Measurements from ENCODE around the gene USP30.

Gene USP30

GRCh38 chr12:109089683-109090082, 37.3 kb downstream of the USP30 start:
- no peak for TF ChIP-seq CTCF (IDR thresholded peaks at IDR 0.05)
- H3K36me3 Mint-ChIP-seq (ENCODE audit: low read depth), result peaks cover 51% of the 10 kb centered on the region
- H3K9me3 Mint-ChIP-seq, result peaks cover 9% of the 10 kb centered on the region
- DNase-seq, result no peak
- H3K27ac Mint-ChIP-seq, result no peak overlapping the region
- no peak overlapping the region for H3K4me3 Mint-ChIP-seq
- no peaks in the 10 kb centered on the region for H3K27me3 Mint-ChIP-seq (ENCODE audit: low read depth, poor library complexity)
- H3K4me1 Mint-ChIP-seq, result peaks cover 28% of the 10 kb centered on the region

GRCh38 chr12:109092497-109093021, 40.2 kb downstream of the USP30 start:
- Mint-ChIP-seq H3K27ac (no peak overlapping the region), H3K4me1 (peaks cover 41% of the 10 kb centered on the region), H3K9me3 (peaks cover 9% of the 10 kb centered on the region), H3K27me3 (ENCODE audit: low read depth, poor library complexity) (no peaks in the 10 kb centered on the region), H3K36me3 (ENCODE audit: low read depth) (peaks cover 39% of the 10 kb centered on the region), H3K4me3 (peak overlapping the region; percentile 77)
- TF ChIP-seq CTCF (IDR thresholded peaks at IDR 0.05), result no peak
- no peak for DNase-seq

DNA sequence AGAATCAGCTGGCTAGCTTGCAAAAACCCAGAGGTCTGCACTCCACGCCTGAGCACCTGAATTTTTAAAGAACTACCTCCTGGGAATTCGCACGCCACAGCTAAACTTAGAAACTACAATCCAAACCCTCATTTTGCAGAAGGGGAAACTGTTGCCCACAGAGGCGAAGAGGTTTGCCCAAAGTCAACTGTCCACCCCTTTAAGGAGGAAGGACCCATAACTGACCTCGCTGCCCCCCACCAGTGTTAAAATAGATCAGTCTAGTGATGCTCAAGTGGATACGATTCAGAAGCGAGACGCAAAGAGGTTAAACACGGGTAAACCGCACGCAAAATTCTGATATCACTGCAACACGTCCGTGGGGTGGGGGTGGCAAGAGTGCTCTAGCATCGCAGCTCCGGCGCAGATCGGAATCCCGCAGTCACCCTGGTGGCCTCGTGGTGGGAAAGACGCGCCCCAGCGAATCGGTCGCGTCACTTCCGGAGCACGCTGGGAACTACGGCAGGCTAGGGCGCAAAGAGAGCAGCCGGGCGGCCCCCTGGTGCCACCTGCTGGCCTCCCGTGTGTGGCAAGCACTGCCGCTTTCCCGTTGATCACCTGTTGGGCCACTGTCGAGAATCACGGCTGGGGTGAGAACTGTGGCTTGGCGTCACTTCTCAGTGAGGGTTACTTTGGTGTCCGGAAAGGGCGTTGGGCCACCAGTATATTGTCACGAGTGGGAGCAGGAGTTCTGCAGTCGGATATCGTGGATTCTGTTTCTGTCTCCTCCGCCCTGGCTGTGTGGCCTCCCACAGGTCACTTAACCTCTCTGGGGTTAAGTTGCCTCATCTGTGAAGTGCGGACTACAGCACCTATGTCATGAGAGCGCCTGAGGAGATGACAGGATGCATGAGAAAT, 40.9 kb downstream of the USP30 start, which contains the start of gene ALKBH2:
TSS of gene ALKBH2 (minus strand) at position 451 of the 897 bp plus-strand sequence. CDS start 686 bp downstream, outside the sequence.
- DNase-seq, result peak; percentile 92
- TF ChIP-seq CTCF (IDR thresholded peaks at IDR 0.05), result peak; percentile 98
- Mint-ChIP-seq H3K27me3 (ENCODE audit: low read depth, poor library complexity) (no peaks in the 10 kb centered on the region), H3K9me3 (peaks cover 9% of the 10 kb centered on the region), H3K27ac (peak within 1 kb of the TSS; percentile 39), H3K4me1 (peaks cover 42% of the 10 kb centered on the region), H3K36me3 (ENCODE audit: low read depth) (peaks cover 39% of the 10 kb centered on the region), H3K4me3 (peak within 1 kb of the TSS; percentile 77)

- H3K27me3 Mint-ChIP-seq (ENCODE audit: low read depth, poor library complexity), result no peaks in the 10 kb centered on the region
These were observed 44.7 kb downstream of the USP30 start for GRCh38 chr12:109097140-109097434.

GRCh38 chr12:109097435-109098182, 45.2 kb downstream of the USP30 start, which contains the start of gene UNG:
Gene UNG, plus strand, starts transcription at chr12:109097597. Its CDS starts 83 bp downstream, at chr12:109097680.
- peak within 1 kb of the TSS; percentile 71 for H3K27ac Mint-ChIP-seq
- peaks cover 5% of the 10 kb centered on the region for H3K9me3 Mint-ChIP-seq
- peak within 1 kb of the TSS; percentile 88 for H3K4me3 Mint-ChIP-seq
- H3K4me1 Mint-ChIP-seq, result peaks cover 56% of the 10 kb centered on the region
- H3K27me3 Mint-ChIP-seq (ENCODE audit: low read depth, poor library complexity), result no peaks in the 10 kb centered on the region
- H3K36me3 Mint-ChIP-seq (ENCODE audit: low read depth), result peaks cover 39% of the 10 kb centered on the region
- DNase-seq, result peak; percentile 98
- TF ChIP-seq CTCF (IDR thresholded peaks at IDR 0.05), result no peak

More at GRCh38 chr12:109097140-109097434, 44.7 kb downstream of the USP30 start:
- no peak for TF ChIP-seq CTCF (IDR thresholded peaks at IDR 0.05)
- H3K27ac Mint-ChIP-seq, result no peak overlapping the region
- no peak for DNase-seq
- peak overlapping the region; percentile 88 for H3K4me3 Mint-ChIP-seq
- peaks cover 9% of the 10 kb centered on the region for H3K9me3 Mint-ChIP-seq
- peaks cover 42% of the 10 kb centered on the region for H3K36me3 Mint-ChIP-seq (ENCODE audit: low read depth)
- H3K4me1 Mint-ChIP-seq, result peaks cover 61% of the 10 kb centered on the region
